SK-N-SH (cell line): Measurements from ENCODE around the gene PLEKHG5. TPM values are rescaled to one million over a fixed set of nuclear protein-coding genes. Genes with fewer than 3 reads are reported as not detected.

ENCODE experiments used
- CTCF ChIA-PET: fragments of 300-600, 350-600 bp; formaldehyde crosslinking; extraction: SDS; loops from one replicate; lab custom pipeline; 2021; lab: Yijun Ruan, JAX
- POLR2A ChIA-PET: fragments of 350-600 bp; sonication (Branson Sonifier 250); formaldehyde crosslinking; extraction: SDS; loops from one replicate; lab custom pipeline; 2020; ENCODE audit warnings: antibody characterized with exemption, inconsistent platforms; lab: Yijun Ruan, JAX
- DNase-seq: peaks from one replicate; pipeline ENCODE4 v3.0.0; 2012
- H2AFZ ChIP-seq: fragments of 200-600 bp; sonication (generic); 2 replicates; pipeline ENCODE4 v1.8.1; 2016; ENCODE audit warnings: antibody characterized with exemption, mild to moderate bottlenecking, low read depth
- H3F3A ChIP-seq: fragments of 200-600 bp; sonication (generic); replicated peaks from 2 replicates; pipeline ENCODE3; 2016; ENCODE audit warnings: antibody characterized with exemption, mild to moderate bottlenecking; ENCODE audit not compliant: insufficient read depth
- H3K27ac ChIP-seq, 2 experiments: fragments of 200-500 bp in 1 of 2; fragments of 200-600 bp in 1 of 2; sonication (Bioruptor generic) in 1 of 2; sonication (generic), shearing (Covaris generic) in 1 of 2; 2 replicates each; pipeline versions ENCODE4 v1.5.1 to v1.6.1; 2014 to 2016; ENCODE audit warnings: low read depth in 2 of 2, inconsistent platforms in 1 of 2, low read length in 1 of 2, mild to moderate bottlenecking in 1 of 2, mixed read lengths in 1 of 2
- H3K27me3 ChIP-seq: fragments of 200-600 bp; sonication (generic), shearing (Covaris generic); 2 replicates; pipeline ENCODE4 v1.6.1; 2016; ENCODE audit warnings: mixed run types; ENCODE audit not compliant: insufficient read depth
- H3K36me3 ChIP-seq, 2 experiments: fragments of 200-500 bp in 1 of 2; fragments of 200-600 bp in 1 of 2; sonication (Bioruptor generic) in 1 of 2; sonication (generic) in 1 of 2; replicated peaks in 1 of 2; 2 replicates each; pipeline versions ENCODE3 to v1.5.1; 2014 to 2016; ENCODE audit warnings: low read length in 1 of 2, mild to moderate bottlenecking in 1 of 2; ENCODE audit not compliant: insufficient read depth in 2 of 2, control insufficient read depth in 1 of 2
- H3K4me1 ChIP-seq, 2 experiments: fragments of 200-500 bp in 1 of 2; fragments of 200-600 bp in 1 of 2; sonication (Bioruptor generic) in 1 of 2; sonication (generic), shearing (Covaris generic) in 1 of 2; 2 replicates each; pipeline versions ENCODE4 v1.5.1 to v1.6.1; 2014 to 2016; ENCODE audit warnings: low read depth in 1 of 2, low read length in 1 of 2, mixed run types in 1 of 2; ENCODE audit not compliant: insufficient read depth in 2 of 2, control insufficient read depth in 1 of 2
- H3K4me2 ChIP-seq: fragments of 200-600 bp; sonication (generic), shearing (Covaris generic); 2 replicates; pipeline ENCODE4 v1.6.1; 2017; ENCODE audit warnings: mixed run types
- H3K4me3 ChIP-seq, 2 experiments: fragments of 200-500 bp in 1 of 2; fragments of 200-600 bp in 1 of 2; sonication (Bioruptor generic) in 1 of 2; sonication (generic), shearing (Covaris generic) in 1 of 2; 2 replicates each; pipeline versions ENCODE4 v1.5.1 to v1.8.1; 2014 to 2016; ENCODE audit warnings: low read depth in 2 of 2, inconsistent platforms in 1 of 2, low read length in 1 of 2, mild to moderate bottlenecking in 1 of 2, mixed read lengths in 1 of 2, moderate library complexity in 1 of 2
- H3K79me2 ChIP-seq: fragments of 200-600 bp; sonication (generic); 2 replicates; pipeline ENCODE4 v1.8.1; 2017; ENCODE audit warnings: mild to moderate bottlenecking; ENCODE audit not compliant: insufficient read depth
- H3K9ac ChIP-seq: fragments of 200-600 bp; sonication (generic); 2 replicates; pipeline ENCODE4 v1.6.1; 2017; ENCODE audit warnings: mixed run types
- H3K9me2 ChIP-seq: fragments of 200-600 bp; sonication (generic); 2 replicates; pipeline ENCODE4 v1.6.1; 2017; ENCODE audit warnings: mixed run types
- H3K9me3 ChIP-seq: fragments of 200-600 bp; sonication (generic); 2 replicates; pipeline ENCODE4 v1.6.1; 2017; ENCODE audit warnings: mixed run types, mild to moderate bottlenecking, moderate library complexity
- H4K20me1 ChIP-seq: fragments of 200-600 bp; sonication (generic); 2 replicates; pipeline ENCODE4 v1.6.1; 2017; ENCODE audit warnings: mild to moderate bottlenecking, mixed run types; ENCODE audit not compliant: insufficient read depth
- CHD2 ChIP-seq: fragments of 150-350 bp; IDR thresholded peaks from 2 replicates; pipeline ENCODE4 v1.6.1; 2018; ENCODE audit warnings: low read length; ENCODE audit not compliant: partially characterized antibody
- EP300 ChIP-seq, 2 experiments: IDR thresholded peaks; 2 replicates each; pipeline versions ENCODE4 v1.4.0 to v1.6.1; 2012; ENCODE audit warnings: borderline replicate concordance in 1 of 2, low read depth in 1 of 2, low read length in 1 of 2
- EZH2phosphoT487 ChIP-seq: fragments of 200-600 bp; sonication (generic); IDR thresholded peaks from 2 replicates; pipeline ENCODE4 v1.6.1; 2017; ENCODE audit warnings: low read depth, mixed run types, mild to moderate bottlenecking, antibody characterized with exemption, moderate library complexity, borderline replicate concordance
- FOXJ3 ChIP-seq: sonication (generic); formaldehyde crosslinking; IDR thresholded peaks from 2 replicates; pipeline ENCODE4 v1.5.1; 2020; ENCODE audit warnings: mild to moderate bottlenecking, missing genetic modification reagents
- FOXM1 ChIP-seq: IDR thresholded peaks from 2 replicates; pipeline ENCODE4 v1.4.0; 2012; ENCODE audit warnings: low read depth, mild to moderate bottlenecking
- GABPA ChIP-seq: IDR thresholded peaks from 2 replicates; pipeline ENCODE4 v1.4.0; 2012; ENCODE audit warnings: low read depth, mild to moderate bottlenecking
- GATA2 ChIP-seq: sonication (generic); formaldehyde crosslinking; IDR thresholded peaks from 2 replicates; pipeline ENCODE4 v1.5.0; 2020; ENCODE audit warnings: mild to moderate bottlenecking, missing genetic modification reagents
- IRF3 ChIP-seq: fragments of 150-350 bp; IDR thresholded peaks from 2 replicates; pipeline ENCODE4 v1.6.1; 2016; ENCODE audit warnings: mild to moderate bottlenecking, low read depth, low read length
- MEF2A ChIP-seq: IDR thresholded peaks from 2 replicates; pipeline ENCODE4 v1.4.0; 2012; ENCODE audit warnings: low read depth, borderline replicate concordance
- MXI1 ChIP-seq: IDR thresholded peaks from 2 replicates; pipeline ENCODE4 v1.6.1; 2012; ENCODE audit warnings: mild to moderate bottlenecking, low read depth, low read length, improper control_type of control experiment
- NFIC ChIP-seq: IDR thresholded peaks from 2 replicates; pipeline ENCODE4 v1.4.0; 2012; ENCODE audit warnings: borderline replicate concordance
- POLR2AphosphoS5 ChIP-seq: IDR thresholded peaks from 2 replicates; pipeline ENCODE4 v1.6.1; 2012; ENCODE audit warnings: low read depth, low read length
- REST ChIP-seq: IDR thresholded peaks from 2 replicates; pipeline ENCODE4 v1.6.1; 2012; ENCODE audit warnings: mild to moderate bottlenecking, low read depth, low read length, moderate library complexity
- RFX5 ChIP-seq: IDR thresholded peaks from 2 replicates; pipeline ENCODE4 v1.6.1; 2012; ENCODE audit warnings: mild to moderate bottlenecking, improper control_type of control experiment, low read length
- RXRA ChIP-seq: IDR thresholded peaks from 2 replicates; pipeline ENCODE4 v1.4.0; 2012; ENCODE audit warnings: low read depth, mild to moderate bottlenecking, borderline replicate concordance
- SMC3 ChIP-seq: IDR thresholded peaks from 2 replicates; pipeline ENCODE4 v1.6.1; 2012; ENCODE audit warnings: low read depth, low read length, improper control_type of control experiment
- TAF1 ChIP-seq: IDR thresholded peaks from 2 replicates; pipeline ENCODE4 v1.6.1; 2012; ENCODE audit warnings: low read depth, mild to moderate bottlenecking, low read length, moderate library complexity, borderline replicate concordance
- TCF12 ChIP-seq: IDR thresholded peaks from 2 replicates; pipeline ENCODE4 v1.4.0; 2012
- USF1 ChIP-seq: IDR thresholded peaks from 2 replicates; pipeline ENCODE4 v1.4.0; 2012; ENCODE audit warnings: low read depth, borderline replicate concordance
- YY1 ChIP-seq: IDR thresholded peaks from 2 replicates; pipeline ENCODE4 v1.4.0; 2012; ENCODE audit warnings: low read depth, mild to moderate bottlenecking
- WGBS: methylation state at CpG from one replicate; pipeline ENCODE4 v1.1.6; 2017; ENCODE audit warnings: low lambda C conversion rate; 5-methylcytosine and 5-hydroxymethylcytosine counted together
- polyA plus RNA-seq, 3 experiments: library from polyadenylated mRNA; depleted of rRNA; stranded (reverse); fragments of >200 nt; gene quantifications; 2 replicates each; pipeline ENCODE4 v1.2.3, GENCODE V29; 2012
- TF ChIP-seq, protein P1 (sequence below): IDR thresholded peaks from 2 replicates; pipeline ENCODE4 v1.4.0; 2012; ENCODE audit warnings: low read depth, borderline replicate concordance
- TF ChIP-seq, protein P2 (sequence below): IDR thresholded peaks from 2 replicates; pipeline ENCODE4; 2012

The PLEKHG5 gene
- polyA plus RNA-seq, 1 of the 3 experiments (the other 2 are of a cell fraction) = 14.9 TPM

DNA sequence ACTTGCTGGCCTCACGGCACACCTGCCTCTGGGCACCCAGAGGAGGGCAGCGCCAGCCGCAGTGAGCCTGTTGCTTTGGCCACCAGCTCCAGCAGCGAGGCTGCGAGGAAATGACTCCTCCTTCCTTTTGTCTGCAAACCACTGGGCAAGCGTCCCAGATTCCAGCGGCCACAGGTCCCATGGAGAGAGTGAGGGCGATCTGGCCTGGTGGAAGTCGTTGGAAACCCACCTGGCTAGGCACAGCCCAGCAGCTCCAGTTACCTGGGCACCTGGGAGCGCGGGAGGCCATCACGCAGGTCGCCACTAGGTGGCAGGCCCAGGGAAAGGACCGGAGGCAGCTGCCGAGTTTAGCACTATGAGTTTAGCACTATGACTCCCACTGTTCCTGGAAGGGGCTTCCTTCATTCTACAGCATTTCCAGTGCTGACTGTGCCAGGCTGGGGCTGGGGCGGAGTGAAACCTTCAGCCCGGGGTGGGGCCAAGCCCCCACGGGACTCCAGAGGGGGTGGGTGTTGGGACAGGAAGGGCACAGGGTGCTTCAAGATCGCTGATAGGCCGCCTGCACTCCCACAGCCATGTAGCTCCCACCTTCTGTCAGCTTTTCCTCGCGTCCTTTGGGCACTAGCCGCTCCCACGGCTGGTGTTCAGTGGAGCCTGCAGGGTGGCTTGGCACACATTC, 68.0 kb downstream of the PLEKHG5 start:
- Histone ChIP-seq H3K9ac (no peak overlapping the region), H2AFZ (no peak overlapping the region)
- TF ChIP-seq RXRA (no peak), SMC3 (peak; percentile 23; the same call in 1 of the 2 replicates), USF1 (no peak), POLR2AphosphoS5 (no peak), CHD2 (no peak), RFX5 (no peak), FOXJ3 (CRISPR knock-in tag) (no peak), YY1 (no peak), EZH2phosphoT487 (no peak), GABPA (no peak), GATA2 (CRISPR knock-in tag) (no peak), FOXM1 (no peak), MXI1 (no peak), EP300 (IDR thresholded peaks at IDR 0.05; ENCODE audit: borderline replicate concordance in 1 of 2, low read depth in 1 of 2, low read length in 1 of 2) (no peak), IRF3 (no peak), TAF1 (no peak), NFIC (peak; percentile 27; the same call in 1 of the 2 replicates), TCF12 (no peak), REST (no peak), MEF2A (no peak)
- TF ChIP-seq, protein P1, sequence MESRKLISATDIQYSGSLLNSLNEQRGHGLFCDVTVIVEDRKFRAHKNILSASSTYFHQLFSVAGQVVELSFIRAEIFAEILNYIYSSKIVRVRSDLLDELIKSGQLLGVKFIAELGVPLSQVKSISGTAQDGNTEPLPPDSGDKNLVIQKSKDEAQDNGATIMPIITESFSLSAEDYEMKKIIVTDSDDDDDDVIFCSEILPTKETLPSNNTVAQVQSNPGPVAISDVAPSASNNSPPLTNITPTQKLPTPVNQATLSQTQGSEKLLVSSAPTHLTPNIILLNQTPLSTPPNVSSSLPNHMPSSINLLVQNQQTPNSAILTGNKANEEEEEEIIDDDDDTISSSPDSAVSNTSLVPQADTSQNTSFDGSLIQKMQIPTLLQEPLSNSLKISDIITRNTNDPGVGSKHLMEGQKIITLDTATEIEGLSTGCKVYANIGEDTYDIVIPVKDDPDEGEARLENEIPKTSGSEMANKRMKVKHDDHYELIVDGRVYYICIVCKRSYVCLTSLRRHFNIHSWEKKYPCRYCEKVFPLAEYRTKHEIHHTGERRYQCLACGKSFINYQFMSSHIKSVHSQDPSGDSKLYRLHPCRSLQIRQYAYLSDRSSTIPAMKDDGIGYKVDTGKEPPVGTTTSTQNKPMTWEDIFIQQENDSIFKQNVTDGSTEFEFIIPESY = no peak
- TF ChIP-seq, protein P2, sequence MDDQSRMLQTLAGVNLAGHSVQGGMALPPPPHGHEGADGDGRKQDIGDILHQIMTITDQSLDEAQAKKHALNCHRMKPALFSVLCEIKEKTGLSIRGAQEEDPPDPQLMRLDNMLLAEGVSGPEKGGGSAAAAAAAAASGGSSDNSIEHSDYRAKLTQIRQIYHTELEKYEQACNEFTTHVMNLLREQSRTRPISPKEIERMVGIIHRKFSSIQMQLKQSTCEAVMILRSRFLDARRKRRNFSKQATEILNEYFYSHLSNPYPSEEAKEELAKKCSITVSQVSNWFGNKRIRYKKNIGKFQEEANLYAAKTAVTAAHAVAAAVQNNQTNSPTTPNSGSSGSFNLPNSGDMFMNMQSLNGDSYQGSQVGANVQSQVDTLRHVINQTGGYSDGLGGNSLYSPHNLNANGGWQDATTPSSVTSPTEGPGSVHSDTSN = no peak

More for the DNA sequence above, 68.0 kb downstream of the PLEKHG5 start:
- POLR2A ChIA-PET = no interaction called here
- Histone ChIP-seq H3K4me2 (peak overlapping the region; percentile 45; the same call in 1 of the 2 replicates), H3K27me3 (peaks cover 26% of the 10 kb centered on the region), H3K9me2 (no peaks in the 10 kb centered on the region), H3K79me2 (no peaks in the 10 kb centered on the region), H4K20me1 (no peaks in the 10 kb centered on the region), H3K9me3 (no peaks in the 10 kb centered on the region), H3K36me3 (no peaks in the 10 kb centered on the region), H3F3A (no peaks in the 10 kb centered on the region), H3K4me3 (0 out of 4 replicates have a peak overlapping the region, but pooled peaks of 1 of the 2 experiments have one; percentile 11), H3K27ac (no peak overlapping the region), H3K4me1 (peaks cover 6 to 18% of the 10 kb centered on the region in 2 experiments; a peak in 1 of 4 replicates)
- 0% methylated on average over 8 of the region's 24 CpGs for WGBS
- peak; percentile 81 for DNase-seq
- CTCF ChIA-PET = interaction anchor here (0.6 to 16.1 kb wide), 42 partner anchors 9 to 372 kb away, joined by 3 to 290 read pairs (median 4); no protein-coding TSS in a partner anchor
